ENCODE measurements around the gene TES.
"Not testable (repeated sequence)": the region's sequence is repeated elsewhere in the genome, so short reads cannot be mapped to it uniquely, and the experiment has no call there.

GRCh38 chr7:116244803-116245202 lies 34.5 kb downstream of the TES start:
- not testable (repeated sequence) for TF ChIP-seq POLR2A, CTCF (IDR thresholded peaks at IDR 0.05)

Data from testis (tissue), 2 donors.